GM23248 (cell line): ENCODE data around the gene ACAP2. TPM values are rescaled to one million over a fixed set of nuclear protein-coding genes. Genes with fewer than 3 reads are reported as not detected.

Experiments used
- DNase-seq: peaks from one replicate; pipeline ENCODE4 v3.0.0-alpha.2; 2015
- H2AFZ ChIP-seq: fragments of 200-600 bp; sonication (generic); 2 replicates; pipeline ENCODE4 v1.6.1; 2016; ENCODE audit warnings: antibody characterized with exemption
- H3F3A ChIP-seq: fragments of 200-600 bp; sonication (generic); 2 replicates; pipeline ENCODE4 v1.6.1; 2016; ENCODE audit warnings: mild to moderate bottlenecking, antibody characterized with exemption, mixed run types; ENCODE audit not compliant: insufficient read depth
- H3K27ac ChIP-seq: fragments of 200-600 bp; sonication (generic); 2 replicates; pipeline ENCODE4 v1.5.1; 2016; ENCODE audit warnings: mild to moderate bottlenecking
- H3K27me3 ChIP-seq: fragments of 200-600 bp; sonication (generic); replicated peaks from 2 replicates; pipeline ENCODE4 v1.6.1; 2016; ENCODE audit warnings: mild to moderate bottlenecking; ENCODE audit not compliant: insufficient read depth
- H3K36me3 ChIP-seq: fragments of 200-600 bp; sonication (generic); 2 replicates; pipeline ENCODE4 v1.6.1; 2016; ENCODE audit warnings: low read depth, mild to moderate bottlenecking
- H3K4me1 ChIP-seq: fragments of 200-600 bp; sonication (generic); 2 replicates; pipeline ENCODE4 v1.6.1; 2016; ENCODE audit warnings: mild to moderate bottlenecking; ENCODE audit not compliant: insufficient read depth
- H3K4me2 ChIP-seq: fragments of 200-600 bp; sonication (generic); one replicate; pipeline ENCODE4 v1.6.1; 2016; ENCODE audit warnings: mild to moderate bottlenecking; ENCODE audit not compliant: unreplicated experiment
- H3K4me3 ChIP-seq: fragments of 200-600 bp; sonication (generic); 2 replicates; pipeline ENCODE4 v1.5.1; 2016; ENCODE audit warnings: mild to moderate bottlenecking
- H3K79me2 ChIP-seq: fragments of 200-600 bp; sonication (generic); 2 replicates; pipeline ENCODE4 v1.6.1; 2016; ENCODE audit warnings: mild to moderate bottlenecking; ENCODE audit not compliant: insufficient read depth
- H3K9ac ChIP-seq: fragments of 200-600 bp; sonication (generic); 2 replicates; pipeline ENCODE4 v1.6.1; 2016; ENCODE audit warnings: mild to moderate bottlenecking
- H3K9me2 ChIP-seq: fragments of 200-600 bp; sonication (generic); 2 replicates; pipeline ENCODE4 v1.6.1; 2016; ENCODE audit warnings: mixed run types, mild to moderate bottlenecking, moderate library complexity; ENCODE audit not compliant: insufficient read depth
- H3K9me3 ChIP-seq: fragments of 200-600 bp; sonication (generic); one replicate; pipeline ENCODE4 v1.6.1; 2017; ENCODE audit warnings: low read depth
- H4K20me1 ChIP-seq: fragments of 200-600 bp; sonication (generic); 2 replicates; pipeline ENCODE4 v1.6.0; 2016; ENCODE audit not compliant: insufficient read depth
- EZH2 ChIP-seq: fragments of 200-600 bp; sonication (generic); IDR thresholded peaks from 2 replicates; pipeline ENCODE4 v1.6.1; 2018; ENCODE audit warnings: antibody characterized with exemption, mild to moderate bottlenecking; ENCODE audit not compliant: insufficient read depth, poor library complexity, severe bottlenecking
- EZH2phosphoT487 ChIP-seq: fragments of 200-600 bp; sonication (generic); IDR thresholded peaks from 2 replicates; pipeline ENCODE4 v1.6.1; 2018; ENCODE audit warnings: antibody characterized with exemption, moderate library complexity, mild to moderate bottlenecking, low read depth; ENCODE audit not compliant: insufficient read depth
- WGBS, 2 experiments: methylation state at CpG; one replicate each; pipeline ENCODE4 v1.1.6; 2015 to 2017; ENCODE audit warnings: low lambda C conversion rate in 2 of 2, low coverage in 1 of 2; ENCODE audit errors: missing lambda C conversion rate in 2 of 2; 5-methylcytosine and 5-hydroxymethylcytosine counted together
- in situ Hi-C: fragments of 300-500 bp; cut with MboI; formaldehyde crosslinking; loops from 2 replicates; pipeline ENCODE4 v1.15.0; 2020
- polyA plus RNA-seq: library from polyadenylated mRNA; unstranded; fragments of >200 nt; fragmentation: Nextera tagmentation; extraction: Ambion mirVana; gene quantifications from 2 replicates; pipeline ENCODE4 v1.2.1, GENCODE V29; 2016
- total RNA-seq: library from RNA; depleted of rRNA; stranded (reverse); fragments of >200 nt; shearing (Covaris generic); gene quantifications from 2 replicates; pipeline ENCODE4 v1.2.3, GENCODE V29; 2014

Gene ACAP2
- total and polyA plus RNA-seq, 2 experiments from 2014 or later, result 47.8 to 49.9 TPM

GRCh38 chr3:195455789-195456188 is 13.0 kb upstream of the ACAP2 start:
- WGBS, 2 experiments, result 75 to 76% methylated on average over 7 of the region's 7 CpGs
- no peak overlapping the region for H2AFZ ChIP-seq
- no peaks in the 10 kb centered on the region for H3F3A ChIP-seq
- H3K79me2 ChIP-seq, result no peaks in the 10 kb centered on the region
- H3K4me1 ChIP-seq, result peaks cover 4% of the 10 kb centered on the region; the same call in 1 of the 2 replicates
- TF ChIP-seq EZH2 (no peak), EZH2phosphoT487 (no peak)
- H4K20me1 ChIP-seq, result no peaks in the 10 kb centered on the region
- H3K27ac ChIP-seq, result no peak overlapping the region
- in situ Hi-C loops, result no loop called here
- no peak overlapping the region for H3K9ac ChIP-seq
- H3K9me3 ChIP-seq, result no peaks in the 10 kb centered on the region
- H3K27me3 ChIP-seq, result no peaks in the 10 kb centered on the region
- no peak overlapping the region for H3K4me3 ChIP-seq
- no peak for DNase-seq
- H3K36me3 ChIP-seq, result no peaks in the 10 kb centered on the region
- no peak overlapping the region for H3K4me2 ChIP-seq
- H3K9me2 ChIP-seq, result no peaks in the 10 kb centered on the region

- in situ Hi-C loops, result no loop called here
- H3K9ac ChIP-seq, result no peak overlapping the region
- TF ChIP-seq EZH2, result no peak
- no peak for TF ChIP-seq EZH2phosphoT487
- H3K9me3 ChIP-seq, result no peaks in the 10 kb centered on the region
- H3K4me2 ChIP-seq, result no peak overlapping the region
- no peak overlapping the region for H3K4me3 ChIP-seq
- no peak overlapping the region for H2AFZ ChIP-seq
- H3F3A ChIP-seq, result peaks cover 5% of the 10 kb centered on the region; the same call in 1 of the 2 replicates
- no peaks in the 10 kb centered on the region for H3K9me2 ChIP-seq
- H4K20me1 ChIP-seq, result no peaks in the 10 kb centered on the region
- H3K36me3 ChIP-seq, result no peaks in the 10 kb centered on the region
- no peaks in the 10 kb centered on the region for H3K79me2 ChIP-seq
- no peak overlapping the region for H3K27ac ChIP-seq
- H3K27me3 ChIP-seq, result no peaks in the 10 kb centered on the region
- DNase-seq, result no peak
- peaks cover 9% of the 10 kb centered on the region; the same call in 1 of the 2 replicates for H3K4me1 ChIP-seq
- 78 to 80% methylated on average over 3 of the region's 3 CpGs for WGBS, 2 experiments
Observed at GRCh38 chr3:195453236-195453635, 10.4 kb upstream of the ACAP2 start.

- Histone ChIP-seq H3K4me3 (no peak overlapping the region), H3K9me3 (no peaks in the 10 kb centered on the region), H3K9me2 (no peaks in the 10 kb centered on the region), H3K9ac (no peak overlapping the region), H3K27ac (0 out of 2 replicates have a peak overlapping the region, but pooled peaks have one; percentile 36), H3K36me3 (no peaks in the 10 kb centered on the region), H4K20me1 (no peaks in the 10 kb centered on the region), H2AFZ (peak overlapping the region; percentile 79), H3K79me2 (no peaks in the 10 kb centered on the region), H3K27me3 (no peaks in the 10 kb centered on the region), H3F3A (peaks cover 5% of the 10 kb centered on the region; the same call in 1 of the 2 replicates), H3K4me2 (no peak overlapping the region), H3K4me1 (peaks cover 9% of the 10 kb centered on the region; the same call in 1 of the 2 replicates)
- DNase-seq, result no peak
- TF ChIP-seq EZH2phosphoT487, result no peak
- no peak for TF ChIP-seq EZH2
- in situ Hi-C loops, result no loop called here
- 94 to 97% methylated on average over 6 of the region's 6 CpGs for WGBS, 2 experiments
Observed at GRCh38 chr3:195451373-195452015, 8.7 kb upstream of the ACAP2 start.

- WGBS, 2 experiments, result 34 to 36% methylated on average over 5 of the region's 5 CpGs
- no peaks in the 10 kb centered on the region for H3K36me3 ChIP-seq
- no peaks in the 10 kb centered on the region for H3K9me2 ChIP-seq
- no peaks in the 10 kb centered on the region for H3K79me2 ChIP-seq
- H3K27ac ChIP-seq, result peak overlapping the region; percentile 64
- no peaks in the 10 kb centered on the region for H4K20me1 ChIP-seq
- peak overlapping the region; percentile 79 for H2AFZ ChIP-seq
- peaks cover 5% of the 10 kb centered on the region; the same call in 1 of the 2 replicates for H3F3A ChIP-seq
- peaks cover 9% of the 10 kb centered on the region; the same call in 1 of the 2 replicates for H3K4me1 ChIP-seq
- H3K4me3 ChIP-seq, result no peak overlapping the region
- H3K9ac ChIP-seq, result peak overlapping the region; percentile 37
- no peaks in the 10 kb centered on the region for H3K27me3 ChIP-seq
- H3K9me3 ChIP-seq, result no peaks in the 10 kb centered on the region
- no peak for TF ChIP-seq EZH2phosphoT487
- no peak for TF ChIP-seq EZH2
- in situ Hi-C loops, result no loop called here
- H3K4me2 ChIP-seq, result no peak overlapping the region
- DNase-seq, result peak; percentile 63
Observed at GRCh38 chr3:195450731-195451229, 8.0 kb upstream of the ACAP2 start.
